Esophagus (tissue), 2 donors: ENCODE data around the gene ERP29. TPM values are rescaled to one million over a fixed set of nuclear protein-coding genes. Genes with fewer than 3 reads are reported as not detected.

Experiments used
- polyA plus RNA-seq, 2 donors: library from polyadenylated mRNA; stranded (reverse); fragments of 200-250 nt; gene quantifications; one replicate each; pipeline ENCODE4 v1.2.3, GENCODE V29; 2013
- donor health status: healthy with polysubstance abuse.
- donor health status: Bipolar disorder and iron deficiency.

The ERP29 gene
- polyA plus RNA-seq, 2 donors: 53.9 to 102 TPM

Other genes starting within 250 kb of the ERP29 start
- 100 to 1,000 TPM in 1 of 2 donors, 10 to 100 TPM in 1; 83.9 to 148 TPM for gene ALDH2, start 246.5 kb upstream of the ERP29 start, polyA plus RNA-seq
- gene MAPKAPK5, start 171.2 kb upstream of the ERP29 start, polyA plus RNA-seq: 10 to 100 TPM; 10.2 to 18.2 TPM
- 1 to 10 TPM; 3.3 to 4.2 TPM for gene TMEM116, start 261 bp upstream of the ERP29 start, polyA plus RNA-seq
- 1 to 10 TPM; 6.1 to 8.1 TPM for gene NAA25, start 95.4 kb downstream of the ERP29 start, polyA plus RNA-seq
- 10 to 100 TPM; 10.8 to 24.9 TPM for gene TRAFD1, start 112.1 kb downstream of the ERP29 start, polyA plus RNA-seq